Upper lobe of left lung (tissue), 6 donors: ENCODE results near the gene HECA. TPM values are rescaled to one million over a fixed set of nuclear protein-coding genes. Genes with fewer than 3 reads are reported as not detected.

Experiments
- ATAC-seq, 2 donors: fragments of 200-7000 bp; cut with Tn5 transposase; one replicate each; pipeline ENCODE4 v1.9.1; 2022; ENCODE audit warnings: mild to moderate bottlenecking in 2 of 2, moderate library complexity in 2 of 2; ENCODE audit not compliant: low FRiP score in 2 of 2
- DNase-seq, 2 donors: peaks; one replicate each; pipeline ENCODE4 v3.0.0-alpha.2; 2019 to 2020
- H3K27ac ChIP-seq, 4 donors: fragments of 200-600 bp; sonication (generic); one replicate each; pipeline ENCODE4 v1.5.1; 2016 to 2019
- H3K27me3 ChIP-seq, 4 donors: fragments of 200-600 bp; sonication (generic); one replicate each; pipeline ENCODE4 v1.5.1; 2017 to 2019
- H3K36me3 ChIP-seq, 4 donors: fragments of 200-600 bp; sonication (generic); one replicate each; pipeline ENCODE4 v1.5.1; 2016 to 2019
- H3K4me1 ChIP-seq, 4 donors: fragments of 200-600 bp; sonication (generic); one replicate each; pipeline ENCODE4 v1.5.1; 2018 to 2019
- H3K4me3 ChIP-seq, 4 donors: fragments of 200-600 bp; sonication (generic); one replicate each; pipeline ENCODE4 v1.5.1; 2017 to 2019; ENCODE audit warnings: mild to moderate bottlenecking in 2 of 4, moderate library complexity in 1 of 4
- H3K9me3 ChIP-seq, 4 donors: fragments of 200-600 bp; sonication (generic); one replicate each; pipeline ENCODE4 v1.5.1; 2018 to 2019
- EP300 ChIP-seq, 4 donors: sonication (generic); formaldehyde crosslinking; IDR thresholded peaks; one replicate each; pipeline ENCODE4 v1.5.1; 2017; ENCODE audit warnings: antibody characterized with exemption in 4 of 4, control low read depth in 2 of 4
- POLR2A ChIP-seq, 4 donors: fragments of 450-650 bp; IDR thresholded peaks; one replicate each; pipeline ENCODE4 v1.5.1; 2016 to 2017; ENCODE audit warnings: antibody characterized with exemption in 4 of 4, mild to moderate bottlenecking in 2 of 4
- POLR2AphosphoS5 ChIP-seq, 2 donors: sonication (generic); formaldehyde crosslinking; IDR thresholded peaks; one replicate each; pipeline ENCODE4 v1.5.1; 2017; ENCODE audit warnings: antibody characterized with exemption in 2 of 2
- WGBS, 2 donors: methylation state at CpG; one replicate each; pipeline ENCODE4 v1.1.5; 2017 to 2018; 5-methylcytosine and 5-hydroxymethylcytosine counted together
- total RNA-seq, 6 donors: library from RNA; depleted of rRNA in 4 of 6; stranded (reverse); fragments of >200 nt in 4 of 6; gene quantifications; one replicate each; pipeline versions ENCODE4 v1.1.0 to v1.2.1, GENCODE V29; 2016 to 2021
- TF ChIP-seq, protein P1 (sequence below), 6 experiments: fragments of 450-650 bp in 4 of 6; fragments of 200-600 bp in 2 of 6; sonication (generic) in 2 of 6; IDR thresholded peaks; one replicate each; pipeline ENCODE4 v1.5.1; 2016 to 2019; ENCODE audit warnings: antibody characterized with exemption in 6 of 6
- donor health status: DM: no; HTN: no; CAD: no; lungs with moderate emphysema.
- donor health status: DM: no; HTN: yes; CAD: no; lungs with severe emphysema.

The HECA gene
- total RNA-seq, 6 donors from 2014 or later, result 34.4 to 57.6 (median 41.2) TPM

DNA sequence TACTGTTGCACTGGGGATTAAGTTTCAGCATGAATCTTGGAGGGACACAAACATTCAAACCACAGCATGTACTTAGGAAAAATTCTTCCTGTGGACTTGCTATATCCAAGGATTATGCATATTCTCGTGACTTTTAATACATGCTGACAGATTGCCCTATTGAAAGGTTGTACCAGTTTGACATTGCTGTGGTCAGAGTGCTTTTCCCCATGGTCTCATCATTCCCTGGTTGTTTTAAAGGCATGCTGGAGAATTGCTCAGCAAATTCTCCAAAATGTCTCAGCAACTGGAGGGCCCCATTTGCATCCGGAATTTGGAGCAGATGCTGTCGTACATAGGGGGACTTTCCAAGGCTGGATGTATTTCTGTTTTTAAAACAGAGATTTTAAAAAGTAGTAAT lies 7.4 kb downstream of the HECA start:
- H3K4me1 ChIP-seq, result peaks cover 34 to 78% (median 50%) of the 10 kb centered on the region in 4 donors
- TF ChIP-seq POLR2A (IDR thresholded peaks at IDR 0.05) (no peak), EP300 (IDR thresholded peaks at IDR 0.05) (no peak), POLR2AphosphoS5 (IDR thresholded peaks at IDR 0.05) (no peak)
- TF ChIP-seq, protein P1, sequence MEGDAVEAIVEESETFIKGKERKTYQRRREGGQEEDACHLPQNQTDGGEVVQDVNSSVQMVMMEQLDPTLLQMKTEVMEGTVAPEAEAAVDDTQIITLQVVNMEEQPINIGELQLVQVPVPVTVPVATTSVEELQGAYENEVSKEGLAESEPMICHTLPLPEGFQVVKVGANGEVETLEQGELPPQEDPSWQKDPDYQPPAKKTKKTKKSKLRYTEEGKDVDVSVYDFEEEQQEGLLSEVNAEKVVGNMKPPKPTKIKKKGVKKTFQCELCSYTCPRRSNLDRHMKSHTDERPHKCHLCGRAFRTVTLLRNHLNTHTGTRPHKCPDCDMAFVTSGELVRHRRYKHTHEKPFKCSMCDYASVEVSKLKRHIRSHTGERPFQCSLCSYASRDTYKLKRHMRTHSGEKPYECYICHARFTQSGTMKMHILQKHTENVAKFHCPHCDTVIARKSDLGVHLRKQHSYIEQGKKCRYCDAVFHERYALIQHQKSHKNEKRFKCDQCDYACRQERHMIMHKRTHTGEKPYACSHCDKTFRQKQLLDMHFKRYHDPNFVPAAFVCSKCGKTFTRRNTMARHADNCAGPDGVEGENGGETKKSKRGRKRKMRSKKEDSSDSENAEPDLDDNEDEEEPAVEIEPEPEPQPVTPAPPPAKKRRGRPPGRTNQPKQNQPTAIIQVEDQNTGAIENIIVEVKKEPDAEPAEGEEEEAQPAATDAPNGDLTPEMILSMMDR (IDR thresholded peaks at IDR 0.05), result no peak
- no peaks in the 10 kb centered on the region for H3K36me3 ChIP-seq
- DNase-seq, result no peak
- ATAC-seq, result no peak
- no peaks in the 10 kb centered on the region for H3K9me3 ChIP-seq
- H3K27ac ChIP-seq, result no peak overlapping the region
- H3K27me3 ChIP-seq, result no peaks in the 10 kb centered on the region
- WGBS, 2 donors, result 95% methylated on average over 3 of the region's 3 CpGs
- no peak overlapping the region for H3K4me3 ChIP-seq

DNA sequence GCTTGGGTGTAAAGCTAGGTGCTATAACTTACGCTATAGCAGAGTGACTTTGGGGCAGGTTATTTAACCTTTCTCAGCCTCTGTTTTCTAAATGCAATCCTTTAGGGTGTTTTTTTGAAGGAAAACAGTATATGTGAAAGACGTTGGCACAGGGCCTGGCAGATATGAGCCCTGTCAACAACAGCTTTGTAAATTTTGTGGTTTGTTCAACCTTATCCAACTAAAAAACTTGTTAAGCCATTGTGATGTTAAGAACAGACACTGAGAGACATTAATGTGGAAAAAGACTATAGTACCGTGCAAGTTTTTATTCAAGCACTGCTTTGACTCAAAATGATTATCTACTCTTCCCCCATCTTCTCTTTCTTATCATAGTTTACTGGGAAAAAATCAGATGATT lies 8.2 kb downstream of the HECA start:
- no peaks in the 10 kb centered on the region for H3K27me3 ChIP-seq
- WGBS, 2 donors, result 70 to 81% methylated on average over 3 of the region's 3 CpGs
- no peak for ATAC-seq
- H3K4me3 ChIP-seq, result no peak overlapping the region
- no peak for TF ChIP-seq POLR2A (IDR thresholded peaks at IDR 0.05)
- TF ChIP-seq, protein P1 (IDR thresholded peaks at IDR 0.05), result no peak
- TF ChIP-seq EP300 (IDR thresholded peaks at IDR 0.05), result no peak
- TF ChIP-seq POLR2AphosphoS5 (IDR thresholded peaks at IDR 0.05), result no peak
- H3K9me3 ChIP-seq, result no peaks in the 10 kb centered on the region
- DNase-seq, result no peak
- H3K4me1 ChIP-seq, result peaks cover 34 to 78% (median 51%) of the 10 kb centered on the region in 4 donors
- no peak overlapping the region for H3K27ac ChIP-seq
- no peaks in the 10 kb centered on the region for H3K36me3 ChIP-seq

DNA sequence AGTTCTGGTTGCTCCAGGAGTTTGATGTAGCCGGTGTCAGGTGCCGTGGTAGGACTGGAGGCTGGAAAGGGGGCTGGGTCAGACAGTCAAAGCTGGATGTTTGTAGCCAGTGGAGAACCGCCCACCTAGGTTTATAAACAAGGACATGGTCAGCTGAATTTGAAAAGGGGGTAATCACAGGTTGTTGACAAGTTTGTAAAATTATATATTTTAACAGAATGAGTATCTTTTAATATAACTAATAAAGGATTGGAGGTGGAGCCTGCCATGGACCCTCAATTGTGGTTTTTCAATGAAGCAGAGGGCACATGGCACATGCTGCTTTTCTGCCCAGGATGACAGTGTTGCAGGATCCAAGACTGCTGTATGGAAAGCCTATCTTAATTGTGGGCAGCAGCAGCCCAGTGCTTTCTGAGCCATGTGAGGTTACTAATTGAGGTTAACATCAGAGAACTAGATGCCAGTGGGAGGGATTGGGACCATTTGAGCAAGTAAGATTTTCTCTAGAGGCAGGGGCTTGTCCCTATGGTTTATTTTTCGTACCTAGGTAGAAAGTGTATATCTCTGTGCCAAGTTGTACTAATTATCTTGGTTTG lies 9.7 kb downstream of the HECA start:
- DNase-seq (no peak), ATAC-seq (no peak)
- TF ChIP-seq, protein P1 (IDR thresholded peaks at IDR 0.05), result no peak
- TF ChIP-seq POLR2A (IDR thresholded peaks at IDR 0.05), result no peak
- TF ChIP-seq EP300 (IDR thresholded peaks at IDR 0.05), result no peak
- TF ChIP-seq POLR2AphosphoS5 (IDR thresholded peaks at IDR 0.05), result no peak
- Histone ChIP-seq H3K36me3 (no peaks in the 10 kb centered on the region), H3K4me3 (no peak overlapping the region), H3K27ac (no peak overlapping the region), H3K9me3 (no peaks in the 10 kb centered on the region), H3K4me1 (peaks cover 36 to 78% (median 52%) of the 10 kb centered on the region in 4 donors), H3K27me3 (no peaks in the 10 kb centered on the region)
- 74 to 82% methylated on average over 4 of the region's 4 CpGs for WGBS, 2 donors

DNA sequence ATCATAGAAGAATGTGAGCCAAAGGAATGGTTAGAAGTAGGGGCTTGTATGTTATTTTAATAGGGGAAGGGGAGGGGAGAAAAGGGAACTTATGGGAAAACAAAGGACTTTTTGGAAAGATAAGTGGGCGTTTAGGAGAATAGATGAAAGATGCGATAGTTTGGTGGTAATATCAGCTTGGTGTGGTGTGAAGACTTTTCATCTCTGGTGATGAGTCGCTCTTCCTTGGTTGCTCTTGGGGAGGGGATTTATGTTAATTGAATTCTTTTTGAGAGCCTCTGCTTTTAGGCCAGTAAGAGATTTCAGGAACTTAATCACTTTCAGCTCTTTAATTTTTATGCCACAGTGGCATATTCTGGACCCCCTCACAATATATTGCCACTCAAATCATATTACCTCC lies 10.8 kb downstream of the HECA start:
- 77 to 81% methylated on average over 3 of the region's 3 CpGs for WGBS, 2 donors

More for the DNA sequence above, 10.8 kb downstream of the HECA start:
- TF ChIP-seq POLR2AphosphoS5 (IDR thresholded peaks at IDR 0.05), result no peak
- no peak for TF ChIP-seq EP300 (IDR thresholded peaks at IDR 0.05)
- TF ChIP-seq, protein P1 (IDR thresholded peaks at IDR 0.05), result no peak
- no peak for TF ChIP-seq POLR2A (IDR thresholded peaks at IDR 0.05)
- no peak for ATAC-seq
- no peak overlapping the region for H3K4me3 ChIP-seq
- no peaks in the 10 kb centered on the region for H3K36me3 ChIP-seq
- H3K4me1 ChIP-seq, result peaks cover 35 to 79% (median 53%) of the 10 kb centered on the region in 4 donors
- no peak overlapping the region for H3K27ac ChIP-seq
- no peak for DNase-seq
- H3K27me3 ChIP-seq, result no peaks in the 10 kb centered on the region
- no peaks in the 10 kb centered on the region for H3K9me3 ChIP-seq
